ENCODE measurements around the gene BRI3BP.
"Not testable (repeated sequence)": the region's sequence is repeated elsewhere in the genome, so short reads cannot be mapped to it uniquely, and the experiment has no call there.

DNA sequence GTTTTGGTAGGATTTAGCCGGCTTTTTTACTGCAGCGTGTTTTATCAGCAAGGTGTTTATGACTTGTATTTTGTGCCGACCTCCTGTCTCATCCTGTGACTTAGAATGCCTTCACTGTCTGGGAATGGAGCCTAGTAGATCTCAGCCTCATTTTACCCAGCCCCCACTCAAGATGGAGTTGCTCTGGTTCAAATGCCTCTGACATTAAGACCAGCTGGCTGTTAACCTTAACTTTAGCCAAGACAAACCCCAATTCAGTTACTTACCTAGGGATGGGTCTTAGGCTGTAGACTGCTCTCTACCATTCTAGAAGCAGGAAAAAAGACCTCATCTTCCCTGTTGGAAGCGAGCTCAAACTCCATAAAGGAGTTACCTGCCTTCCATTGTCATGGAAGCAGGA, 70.1 kb downstream of the BRI3BP start:
- TF ChIP-seq POLR2A, CTCF (IDR thresholded peaks at IDR 0.05): not testable (repeated sequence)
